ENCODE measurements around the gene FBXO24. TPM values are rescaled to one million over a fixed set of nuclear protein-coding genes. Genes with fewer than 3 reads are reported as not detected.
A peak's percentile ranks its signal among the peaks of the same experiment; 100 is the strongest.
"Not testable (repeated sequence)": the region's sequence is repeated elsewhere in the genome, so short reads cannot be mapped to it uniquely, and the experiment has no call there.

Gene FBXO24
- total RNA-seq (1 to 10 TPM in 4 of 5 experiments, under 1 TPM in 1; 0.75 to 3.1 (median 1.7) TPM), polyA plus RNA-seq (1 to 10 TPM; 2.0 TPM), total RNA-seq (1.1 reads per million)

- no peaks in the 10 kb centered on the region for H3K9me3 ChIP-seq (ENCODE audit: control insufficient read depth in 2 of 3, low read length in 3 of 3)
- peaks cover 20 to 42% (median 30%) of the 10 kb centered on the region in 7 donors for H3K4me1 Mint-ChIP-seq
- no peaks in the 10 kb centered on the region for H3K27me3 ChIP-seq (ENCODE audit: control insufficient read depth in 2 of 2, insufficient read depth in 2 of 2, low read length in 2 of 2)
- ChIA-PET POLR2A (interaction anchor here (0.6 to 9.8 kb wide), 42 partner anchors 10 to 1028 kb away, joined by 3 to 173 read pairs (median 8); partner anchors contain the start of genes AGFG2, GIGYF1, GNB2 and MEPCE), CTCF (interaction anchor here (0.5 to 7.1 kb wide), 14 partner anchors 9 to 558 kb away, joined by 3 to 65 read pairs (median 6); partner anchors contain the start of genes GIGYF1, MOSPD3 and ZCWPW1)
- H3K4me3 ChIP-seq (ENCODE audit: low read length) = peak within 1 kb of the TSS; percentile 94
- H3K27ac ChIP-seq (ENCODE audit: low read depth, low read length) = peak within 1 kb of the TSS; percentile 90
- peak within 1 kb of the TSS; percentile 95 to 100 (median 99) for H3K4me3 Mint-ChIP-seq
- ATAC-seq = peak; percentile 91
- peaks cover 0 to 12% (median 0%) of the 10 kb centered on the region in 5 donors for H3K36me3 Mint-ChIP-seq
- peak within 1 kb of the TSS in 8 of 9 donors; percentile 94 to 99 (median 98) for H3K27ac Mint-ChIP-seq
- peaks cover 22 to 28% of the 10 kb centered on the region in 2 donors for H3K4me1 ChIP-seq (ENCODE audit: control insufficient read depth in 2 of 2, insufficient read depth in 2 of 2, low read length in 2 of 2)
- H3K27me3 Mint-ChIP-seq = peaks cover 0 to 22% (median 4%) of the 10 kb centered on the region in 5 donors
- intact Hi-C loops (cut with micrococcal nuclease) = loop anchor here (1.0 to 10.0 kb wide), 15 partner anchors 18 to 504 kb away; partner anchors contain the start of genes AGFG2 (in 2 of the 2), GNB2 (in 2 of the 2), MEPCE (in 2 of the 2) and MOSPD3 (in 2 of the 2)
- H3K9me3 Mint-ChIP-seq = no peaks in the 10 kb centered on the region
- H3K36me3 ChIP-seq (ENCODE audit: control insufficient read depth in 2 of 3, insufficient read depth in 3 of 3, low read length in 3 of 3) = peaks cover 3 to 16% (median 5%) of the 10 kb centered on the region in 3 experiments
- DNase-seq = peak; percentile 91 to 100 (median 99)
Observed at GRCh38 chr7:100586266-100587025, at the start of gene FBXO24. TSS of gene FBXO24 (plus strand) at chr7:100586328. CDS start at chr7:100586626, 298 bp downstream.

GRCh38 chr7:100536695-100537094 is 49.4 kb upstream of the FBXO24 start:
- Mint-ChIP-seq H3K4me1 (peaks cover 8 to 32% (median 28%) of the 10 kb centered on the region in 7 donors), H3K27ac (peak overlapping the region in 1 of 9 donors; percentile 40), H3K4me3 (peak overlapping the region in 1 of 10 donors; percentile 45)
- CTCF ChIA-PET; DNase-seq; H3K27me3 Mint-ChIP-seq; H3K36me3 ChIP-seq (ENCODE audit: control insufficient read depth in 2 of 3, insufficient read depth in 3 of 3, low read length in 3 of 3); H3K4me3 ChIP-seq (ENCODE audit: low read length); H3K27ac ChIP-seq (ENCODE audit: low read depth, low read length); ATAC-seq; H3K9me3 Mint-ChIP-seq; H3K27me3 ChIP-seq (ENCODE audit: control insufficient read depth in 2 of 2, insufficient read depth in 2 of 2, low read length in 2 of 2); H3K9me3 ChIP-seq (ENCODE audit: control insufficient read depth in 2 of 3, low read length in 3 of 3); H3K36me3 Mint-ChIP-seq: not testable (repeated sequence)
- peaks cover 20 to 24% of the 10 kb centered on the region in 2 donors for H3K4me1 ChIP-seq (ENCODE audit: control insufficient read depth in 2 of 2, insufficient read depth in 2 of 2, low read length in 2 of 2)
- intact Hi-C loops (cut with micrococcal nuclease) = loop anchor here in 1 of 2 donors (5.0 kb wide), 1 partner anchor 706 kb away; no protein-coding TSS in a partner anchor
- POLR2A ChIA-PET = interaction anchor here (0.6 to 4.4 kb wide), 3 partner anchors 8 to 142 kb away, joined by 3 to 32 read pairs (median 3); no protein-coding TSS in a partner anchor

- Mint-ChIP-seq H3K4me1 (peaks cover 21 to 48% (median 42%) of the 10 kb centered on the region in 7 donors), H3K27me3 (peaks cover 0 to 2% (median 0%) of the 10 kb centered on the region in 5 donors), H3K4me3 (peak overlapping the region; percentile 85 to 100 (median 96)), H3K9me3 (no peaks in the 10 kb centered on the region), H3K27ac (peak overlapping the region; percentile 72 to 97 (median 89)), H3K36me3 (peaks cover 0 to 9% (median 0%) of the 10 kb centered on the region in 5 donors)
- Histone ChIP-seq H3K27ac (ENCODE audit: low read depth, low read length) (peak overlapping the region; percentile 64), H3K4me1 (ENCODE audit: control insufficient read depth in 2 of 2, insufficient read depth in 2 of 2, low read length in 2 of 2) (peaks cover 24 to 34% of the 10 kb centered on the region in 2 donors), H3K36me3 (ENCODE audit: control insufficient read depth in 2 of 3, insufficient read depth in 3 of 3, low read length in 3 of 3) (peaks cover 0 to 3% (median 0%) of the 10 kb centered on the region in 3 experiments), H3K27me3 (ENCODE audit: control insufficient read depth in 2 of 2, insufficient read depth in 2 of 2, low read length in 2 of 2) (no peaks in the 10 kb centered on the region), H3K4me3 (ENCODE audit: low read length) (peak overlapping the region; percentile 48), H3K9me3 (ENCODE audit: control insufficient read depth in 2 of 3, low read length in 3 of 3) (no peaks in the 10 kb centered on the region)
- intact Hi-C loops (cut with micrococcal nuclease) = loop anchor here (1.0 to 5.0 kb wide), 5 partner anchors 22 to 704 kb away; partner anchors contain the start of gene MEPCE (in 1 of the 2)
- CTCF ChIA-PET = interaction anchor here (1.5 kb wide), 1 partner anchor 59 kb away, joined by 3 read pairs; the partner anchor contains the start of gene TSC22D4
- ATAC-seq (no peak), DNase-seq (no peak)
- POLR2A ChIA-PET = interaction anchor here (1.0 to 4.4 kb wide), 7 partner anchors 11 to 61 kb away, joined by 3 to 32 read pairs (median 5); partner anchors contain the start of genes FBXO24 and LRCH4
Observed at GRCh38 chr7:100538348-100538653, 47.8 kb upstream of the FBXO24 start.

GRCh38 chr7:100538654-100539435 is 47.3 kb upstream of the FBXO24 start, which contains the start of gene AGFG2:
TSS of gene AGFG2 (plus strand) at chr7:100539203. CDS start at chr7:100539347, 144 bp downstream.
- H3K9me3 ChIP-seq (ENCODE audit: control insufficient read depth in 2 of 3, low read length in 3 of 3) = no peaks in the 10 kb centered on the region
- peak within 1 kb of the TSS; percentile 82 to 97 (median 90) for H3K27ac Mint-ChIP-seq
- H3K27ac ChIP-seq (ENCODE audit: low read depth, low read length) = peak within 1 kb of the TSS; percentile 64
- no peaks in the 10 kb centered on the region for H3K9me3 Mint-ChIP-seq
- DNase-seq (peak; percentile 98 to 100 (median 100)), ATAC-seq (peak; percentile 99)
- H3K4me1 Mint-ChIP-seq = peaks cover 26 to 53% (median 48%) of the 10 kb centered on the region in 7 donors
- peaks cover 0 to 3% (median 0%) of the 10 kb centered on the region in 3 experiments for H3K36me3 ChIP-seq (ENCODE audit: control insufficient read depth in 2 of 3, insufficient read depth in 3 of 3, low read length in 3 of 3)
- CTCF ChIA-PET = interaction anchor here (0.5 to 1.5 kb wide), 5 partner anchors 59 to 489 kb away, joined by 3 to 4 read pairs (median 3); partner anchors contain the start of genes AP4M1, MCM7, TSC22D4 and ZSCAN21
- H3K4me1 ChIP-seq (ENCODE audit: control insufficient read depth in 2 of 2, insufficient read depth in 2 of 2, low read length in 2 of 2) = peaks cover 30 to 39% of the 10 kb centered on the region in 2 donors
- no peaks in the 10 kb centered on the region for H3K27me3 ChIP-seq (ENCODE audit: control insufficient read depth in 2 of 2, insufficient read depth in 2 of 2, low read length in 2 of 2)
- peaks cover 0 to 9% (median 0%) of the 10 kb centered on the region in 5 donors for H3K36me3 Mint-ChIP-seq
- peaks cover 0 to 2% (median 0%) of the 10 kb centered on the region in 5 donors for H3K27me3 Mint-ChIP-seq
- H3K4me3 ChIP-seq (ENCODE audit: low read length) = peak within 1 kb of the TSS; percentile 73
- H3K4me3 Mint-ChIP-seq = peak within 1 kb of the TSS; percentile 85 to 100 (median 96)
- POLR2A ChIA-PET = interaction anchor here (0.8 to 4.4 kb wide), 9 partner anchors 10 to 102 kb away, joined by 3 to 32 read pairs (median 5); partner anchors contain the start of genes FBXO24, LRCH4 and PPP1R35
- intact Hi-C loops (cut with micrococcal nuclease) = loop anchor here (1.0 to 5.0 kb wide), 14 partner anchors 11 to 703 kb away; partner anchors contain the start of genes FBXO24 (in 2 of the 2), LRCH4 (in 2 of the 2), MEPCE (in 2 of the 2) and MOSPD3 (in 2 of the 2)

- CTCF ChIA-PET = interaction anchor here (0.5 to 0.8 kb wide), 3 partner anchors 97 to 438 kb away, joined by 3 to 4 read pairs (median 3); partner anchors contain the start of genes AP4M1 and MCM7
- ATAC-seq (no peak), DNase-seq (peak in 1 of 9 donors; percentile 17)
- H3K9me3 ChIP-seq (ENCODE audit: control insufficient read depth in 2 of 3, low read length in 3 of 3) = no peaks in the 10 kb centered on the region
- Mint-ChIP-seq H3K27me3 (peaks cover 0 to 2% (median 0%) of the 10 kb centered on the region in 5 donors), H3K36me3 (peaks cover 0 to 9% (median 0%) of the 10 kb centered on the region in 5 donors), H3K4me3 (peak overlapping the region; percentile 85 to 100 (median 96)), H3K9me3 (no peaks in the 10 kb centered on the region), H3K27ac (peak overlapping the region; percentile 22 to 90 (median 84)), H3K4me1 (peaks cover 33 to 60% (median 54%) of the 10 kb centered on the region in 7 donors)
- peak overlapping the region; percentile 73 for H3K4me3 ChIP-seq (ENCODE audit: low read length)
- peaks cover 0 to 3% (median 0%) of the 10 kb centered on the region in 3 experiments for H3K36me3 ChIP-seq (ENCODE audit: control insufficient read depth in 2 of 3, insufficient read depth in 3 of 3, low read length in 3 of 3)
- H3K27ac ChIP-seq (ENCODE audit: low read depth, low read length) = peak overlapping the region; percentile 59
- H3K4me1 ChIP-seq (ENCODE audit: control insufficient read depth in 2 of 2, insufficient read depth in 2 of 2, low read length in 2 of 2) = peaks cover 36 to 46% of the 10 kb centered on the region in 2 donors
- no peaks in the 10 kb centered on the region for H3K27me3 ChIP-seq (ENCODE audit: control insufficient read depth in 2 of 2, insufficient read depth in 2 of 2, low read length in 2 of 2)
- POLR2A ChIA-PET = interaction anchor here (0.8 to 4.4 kb wide), 6 partner anchors 10 to 103 kb away, joined by 5 to 32 read pairs (median 5); partner anchors contain the start of genes FBXO24, LRCH4 and PPP1R35
- intact Hi-C loops (cut with micrococcal nuclease) = loop anchor here (1.0 to 5.0 kb wide), 13 partner anchors 11 to 703 kb away; partner anchors contain the start of genes FBXO24 (in 2 of the 2), LRCH4 (in 2 of the 2), MOSPD3 (in 2 of the 2) and TSC22D4 (in 2 of the 2)
Observed at GRCh38 chr7:100539436-100540006, 46.6 kb upstream of the FBXO24 start.
